Heart right ventricle (tissue), 16 donors: ENCODE results near the gene FRK. TPM values are rescaled to one million over a fixed set of nuclear protein-coding genes. Genes with fewer than 3 reads are reported as not detected.
"Not testable (repeated sequence)": the region's sequence is repeated elsewhere in the genome, so short reads cannot be mapped to it uniquely, and the experiment has no call there.

ENCODE experiments used
- ATAC-seq, 8 donors: fragments of 200-7000 bp; cut with Tn5 transposase; one replicate each; pipeline ENCODE4 v1.9.1; 2020; ENCODE audit warnings: mild to moderate bottlenecking in 8 of 8, moderate library complexity in 8 of 8, moderate number of reproducible peaks in 1 of 8
- DNase-seq, 2 donors: peaks; one replicate each; pipeline ENCODE4 v3.0.0-alpha.2; 2020
- H3K27ac ChIP-seq, 10 donors: fragments of 200-600 bp; sonication (generic) in 2 of 10; one replicate each; pipeline versions ENCODE4 v1.5.0 to v1.8.0; 2020 to 2022; ENCODE audit warnings: mild to moderate bottlenecking in 3 of 10
- H3K27me3 ChIP-seq, 7 donors: fragments of 200-600 bp; one replicate each; pipeline ENCODE4 v1.8.0; 2021 to 2022; ENCODE audit warnings: mild to moderate bottlenecking in 2 of 7
- H3K36me3 ChIP-seq, 9 donors: fragments of 200-600 bp; sonication (generic) in 1 of 9; one replicate each; pipeline versions ENCODE4 v1.5.0 to v1.8.0; 2020 to 2022; ENCODE audit warnings: mild to moderate bottlenecking in 2 of 9
- H3K4me1 ChIP-seq, 9 donors: fragments of 200-600 bp; sonication (generic) in 1 of 9; one replicate each; pipeline versions ENCODE4 v1.5.0 to v1.8.0; 2020 to 2022; ENCODE audit warnings: mild to moderate bottlenecking in 4 of 9
- H3K4me3 ChIP-seq, 10 donors: fragments of 200-600 bp; sonication (generic) in 2 of 10; one replicate each; pipeline versions ENCODE4 v1.5.0 to v1.8.0; 2020 to 2022; ENCODE audit warnings: mild to moderate bottlenecking in 7 of 10, moderate library complexity in 2 of 10
- H3K9me3 ChIP-seq, 11 donors: fragments of 200-600 bp in 10 of 11; sonication (generic) in 2 of 11; one replicate each; pipeline versions ENCODE4 v1.5.0 to v1.8.0; 2013 to 2022; ENCODE audit warnings: mild to moderate bottlenecking in 2 of 11, control low read depth in 1 of 11, moderate library complexity in 1 of 11
- CTCF ChIP-seq, 9 donors: fragments of 200-600 bp; sonication (generic) in 2 of 9; IDR thresholded peaks; one replicate each; pipeline versions ENCODE4 v1.5.0 to v1.8.0; 2021 to 2022; ENCODE audit warnings: antibody characterized with exemption in 9 of 9, mild to moderate bottlenecking in 5 of 9, moderate library complexity in 1 of 9
- WGBS, 2 donors: extraction: QIAGEN DNeasy Blood & Tissue Kit; methylation state at CpG; one replicate each; pipeline ENCODE4 v1.1.7; 2013; ENCODE audit warnings: inconsistent platforms in 1 of 2; 5-methylcytosine and 5-hydroxymethylcytosine counted together
- intact Hi-C, 10 donors: fragments of 100-400 bp; cut with DNase I; formaldehyde crosslinking; loops; one replicate each; pipeline versions ENCODE4 v1.11.1 to v1.14.2; 2022
- polyA plus RNA-seq, 2 donors: library from polyadenylated mRNA; stranded (reverse); fragments of 200-250 nt; gene quantifications; one replicate each; pipeline ENCODE4 v1.2.3, GENCODE V29; 2013
- total RNA-seq, 10 donors: library from RNA; stranded (reverse); fragmentation: NEBNext Ultra II Directional in 3 of 10; extraction: Animal tissue kit (Norgen Biotek cat#: 25700) in 3 of 10; gene quantifications; one replicate each; pipeline versions ENCODE4 v1.2.1 to v1.2.4, GENCODE V29; 2021 to 2023
- donor health status: Arrhythmogenic right ventricular cardiomyopathy.
- donor health status: ischemic (EF 13 %, LVEDD 7.1; RV severe dilation, severe dysfunction).
- donor health status: healthy with polysubstance abuse.
- donor health status: DM: no; HTN: yes; CAD: no.
- donor health status: DM: no; HTN: no; CAD: no.
- donor health status: ischemic (EF 25% LVEDD 6.9; RV normal size, moderate dysfunction).
- donor health status: ischemic (EF 25% LVEDD 5.7; RV mildly dilated, moderate dysfunction).
- donor health status: healthy.
- donor health status: DM: yes; HTN: yes; CAD: no.
- donor health status: Ischemic cardiomyopathy.
- donor health status: ischemic (EF 35%, LVEDD 5.7; RV mildly dilated, moderate dysfunction).
- donor health status: nonischemic (EF 11% LVEDD 7.7; RV severe dilation, severe dysfunction).
- donor health status: DM: yes; HTN: yes; CAD: no.
- donor health status: PGD.
- donor health status: ischemic (EF 29% LVEDD 5.4; RV normal size, mild dysfunction).
- donor health status: nonischemic (EF 23%, LVEDD 6.1; RV moderate dilation, normal function).

FRK gene
- total and polyA plus RNA-seq, 12 donors = 0.61 to 10.6 (median 6.6) TPM

- no peaks in the 10 kb centered on the region for H3K27me3 ChIP-seq
- no peaks in the 10 kb centered on the region for H3K9me3 ChIP-seq
- intact Hi-C loops = no loop called here
- DNase-seq = no peak
- 65 to 71% methylated on average over 2 of the region's 2 CpGs for WGBS, 2 donors
- TF ChIP-seq CTCF (IDR thresholded peaks at IDR 0.05) = no peak
- ATAC-seq = peak in 1 of 8 donors; percentile 20
- no peak overlapping the region for H3K27ac ChIP-seq
- H3K4me1 ChIP-seq = peaks cover 0 to 21% (median 12%) of the 10 kb centered on the region in 9 donors
- peaks cover 0 to 8% (median 0%) of the 10 kb centered on the region in 9 donors for H3K36me3 ChIP-seq
- H3K4me3 ChIP-seq = no peak overlapping the region
These were observed 88.9 kb downstream of the FRK start for GRCh38 chr6:115971785-115972184.

- Histone ChIP-seq H3K36me3 (peaks cover 0 to 13% (median 0%) of the 10 kb centered on the region in 9 donors), H3K4me1 (peaks cover 0 to 21% (median 12%) of the 10 kb centered on the region in 9 donors), H3K27me3 (no peaks in the 10 kb centered on the region), H3K9me3 (no peaks in the 10 kb centered on the region), H3K4me3 (no peak overlapping the region), H3K27ac (peak overlapping the region in 2 of 10 donors; percentile 25 to 30)
- intact Hi-C loops = no loop called here
- ATAC-seq = peak in 1 of 8 donors; percentile 56
- DNase-seq = no peak
- TF ChIP-seq CTCF (IDR thresholded peaks at IDR 0.05) = peak in 1 of 9 donors; percentile 5
These were observed 90.8 kb downstream of the FRK start for GRCh38 chr6:115969930-115970273.

GRCh38 chr6:115969207-115969929 is 91.3 kb downstream of the FRK start:
- H3K9me3 ChIP-seq = no peaks in the 10 kb centered on the region
- peak in 1 of 2 donors; percentile 8 for DNase-seq
- peaks cover 0 to 13% (median 0%) of the 10 kb centered on the region in 9 donors for H3K36me3 ChIP-seq
- TF ChIP-seq CTCF (IDR thresholded peaks at IDR 0.05) = peak in 3 of 9 donors; percentile 16 to 36 (median 35)
- peaks cover 0 to 21% (median 12%) of the 10 kb centered on the region in 9 donors for H3K4me1 ChIP-seq
- peak in 1 of 8 donors; percentile 63 for ATAC-seq
- no peaks in the 10 kb centered on the region for H3K27me3 ChIP-seq
- H3K27ac ChIP-seq = peak overlapping the region in 2 of 10 donors; percentile 25 to 31
- 67 to 75% methylated on average over 7 of the region's 7 CpGs for WGBS, 2 donors
- no peak overlapping the region for H3K4me3 ChIP-seq
- intact Hi-C loops = no loop called here

- H3K4me3 ChIP-seq, intact Hi-C loops, H3K27me3 ChIP-seq, ATAC-seq, H3K9me3 ChIP-seq, DNase-seq, H3K4me1 ChIP-seq, H3K27ac ChIP-seq: not testable (repeated sequence)
- WGBS, 2 donors = 80 to 87% methylated on average over 8 to 11 of the region's 17 CpGs
- peaks cover 0 to 13% (median 0%) of the 10 kb centered on the region in 9 donors for H3K36me3 ChIP-seq
These were observed 100.4 kb downstream of the FRK start for GRCh38 chr6:115960286-115960685.

- DNase-seq (no peak), ATAC-seq (no peak)
- Histone ChIP-seq H3K4me3 (no peak overlapping the region), H3K27ac (no peak overlapping the region), H3K4me1 (no peaks in the 10 kb centered on the region), H3K27me3 (no peaks in the 10 kb centered on the region), H3K36me3 (peaks cover 0 to 26% (median 0%) of the 10 kb centered on the region in 9 donors), H3K9me3 (no peaks in the 10 kb centered on the region)
- TF ChIP-seq CTCF (IDR thresholded peaks at IDR 0.05) = no peak
- intact Hi-C loops = no loop called here
- WGBS, 2 donors = 88 to 90% methylated on average over 3 of the region's 3 CpGs
These were observed 101.7 kb downstream of the FRK start for GRCh38 chr6:115958958-115959357.
